Measurements from ENCODE around the gene LIN7C. TPM values are rescaled to one million over a fixed set of nuclear protein-coding genes. Genes with fewer than 3 reads are reported as not detected.
"Not testable (repeated sequence)": the region's sequence is repeated elsewhere in the genome, so short reads cannot be mapped to it uniquely, and the experiment has no call there.

LIN7C gene
- total RNA-seq, 4 donors from 2014 or later: 26.4 to 41.2 (median 34.6) TPM

DNA sequence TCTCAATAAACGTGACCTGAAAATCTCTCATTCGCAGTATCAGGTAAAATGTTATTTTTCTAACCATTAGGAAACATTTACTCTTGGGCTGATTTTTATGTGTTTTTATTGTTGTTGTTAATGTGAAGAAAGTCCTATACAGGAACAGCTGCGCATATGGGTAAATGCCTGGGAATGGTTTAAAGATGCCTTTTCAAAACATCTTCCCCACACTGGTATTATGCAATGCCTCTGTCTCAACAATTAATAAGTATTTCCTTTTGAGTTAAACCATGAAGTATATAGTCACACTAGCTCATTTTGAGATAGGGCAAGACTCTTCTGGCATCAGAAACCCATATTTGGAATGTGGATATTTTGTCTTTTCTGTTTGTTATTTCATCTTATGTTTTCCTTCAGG, 13.7 kb upstream of the LIN7C start:
- no peak for DNase-seq

DNA sequence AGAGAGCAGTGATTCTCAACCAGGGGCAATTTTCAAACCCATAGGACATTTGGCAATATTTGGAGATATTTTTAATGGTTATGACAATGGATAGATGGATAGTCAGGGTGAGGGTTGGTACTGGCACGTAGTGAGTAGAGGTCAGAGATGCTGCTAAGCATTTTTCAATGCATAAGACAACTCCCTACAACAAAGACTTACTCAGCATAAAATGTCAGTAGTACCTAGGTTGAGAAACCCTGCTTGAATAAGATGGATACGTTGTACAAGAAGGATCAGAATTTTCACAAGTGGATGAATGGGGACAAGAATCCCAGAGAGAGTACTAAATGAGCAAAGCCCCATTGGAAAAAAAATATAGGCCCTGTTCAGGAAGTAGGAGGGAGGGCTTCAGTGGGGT, 11.9 kb upstream of the LIN7C start:
- DNase-seq: no peak
- TF ChIP-seq, protein P1, sequence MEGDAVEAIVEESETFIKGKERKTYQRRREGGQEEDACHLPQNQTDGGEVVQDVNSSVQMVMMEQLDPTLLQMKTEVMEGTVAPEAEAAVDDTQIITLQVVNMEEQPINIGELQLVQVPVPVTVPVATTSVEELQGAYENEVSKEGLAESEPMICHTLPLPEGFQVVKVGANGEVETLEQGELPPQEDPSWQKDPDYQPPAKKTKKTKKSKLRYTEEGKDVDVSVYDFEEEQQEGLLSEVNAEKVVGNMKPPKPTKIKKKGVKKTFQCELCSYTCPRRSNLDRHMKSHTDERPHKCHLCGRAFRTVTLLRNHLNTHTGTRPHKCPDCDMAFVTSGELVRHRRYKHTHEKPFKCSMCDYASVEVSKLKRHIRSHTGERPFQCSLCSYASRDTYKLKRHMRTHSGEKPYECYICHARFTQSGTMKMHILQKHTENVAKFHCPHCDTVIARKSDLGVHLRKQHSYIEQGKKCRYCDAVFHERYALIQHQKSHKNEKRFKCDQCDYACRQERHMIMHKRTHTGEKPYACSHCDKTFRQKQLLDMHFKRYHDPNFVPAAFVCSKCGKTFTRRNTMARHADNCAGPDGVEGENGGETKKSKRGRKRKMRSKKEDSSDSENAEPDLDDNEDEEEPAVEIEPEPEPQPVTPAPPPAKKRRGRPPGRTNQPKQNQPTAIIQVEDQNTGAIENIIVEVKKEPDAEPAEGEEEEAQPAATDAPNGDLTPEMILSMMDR (IDR thresholded peaks at IDR 0.05): no peak
- no peak for TF ChIP-seq POLR2A (IDR thresholded peaks at IDR 0.05)
- H3K9me3 ChIP-seq: no peaks in the 10 kb centered on the region
- no peak overlapping the region for H3K27ac ChIP-seq
- H3K27me3 ChIP-seq: no peaks in the 10 kb centered on the region
- H3K4me3 ChIP-seq: no peak overlapping the region
- H3K4me1 ChIP-seq: no peaks in the 10 kb centered on the region
- no peaks in the 10 kb centered on the region for H3K36me3 ChIP-seq

More for the DNA sequence above, 13.7 kb upstream of the LIN7C start:
- H3K9me3 ChIP-seq: no peaks in the 10 kb centered on the region
- H3K4me3 ChIP-seq: no peak overlapping the region
- no peaks in the 10 kb centered on the region for H3K4me1 ChIP-seq
- H3K27me3 ChIP-seq: no peaks in the 10 kb centered on the region
- no peak for TF ChIP-seq POLR2A (IDR thresholded peaks at IDR 0.05)
- TF ChIP-seq, protein P1 (IDR thresholded peaks at IDR 0.05): no peak
- no peaks in the 10 kb centered on the region for H3K36me3 ChIP-seq
- no peak overlapping the region for H3K27ac ChIP-seq

DNA sequence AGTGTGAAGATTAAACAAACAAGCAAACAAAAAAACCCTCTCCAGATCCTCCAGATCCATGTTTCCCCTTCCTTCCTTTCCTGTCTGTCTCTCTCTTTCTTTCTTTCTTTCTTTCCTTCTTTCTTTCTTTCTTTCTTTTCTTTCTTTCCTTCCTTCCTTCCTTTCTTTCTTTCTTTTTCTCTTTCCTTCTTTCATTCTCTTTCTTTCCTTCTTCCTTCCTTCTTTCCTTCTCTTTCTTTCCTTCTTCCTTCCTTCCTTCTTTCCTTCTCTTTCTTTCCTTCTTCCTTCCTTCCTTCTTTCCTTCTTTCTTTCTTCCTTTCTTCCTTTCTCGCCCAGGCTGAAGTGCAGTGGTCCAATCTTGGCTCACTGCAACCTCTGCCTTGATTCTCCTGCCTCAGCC, 10.9 kb upstream of the LIN7C start:
- H3K27ac ChIP-seq, H3K27me3 ChIP-seq, H3K4me3 ChIP-seq, H3K36me3 ChIP-seq, DNase-seq, H3K4me1 ChIP-seq, H3K9me3 ChIP-seq: not testable (repeated sequence)

DNA sequence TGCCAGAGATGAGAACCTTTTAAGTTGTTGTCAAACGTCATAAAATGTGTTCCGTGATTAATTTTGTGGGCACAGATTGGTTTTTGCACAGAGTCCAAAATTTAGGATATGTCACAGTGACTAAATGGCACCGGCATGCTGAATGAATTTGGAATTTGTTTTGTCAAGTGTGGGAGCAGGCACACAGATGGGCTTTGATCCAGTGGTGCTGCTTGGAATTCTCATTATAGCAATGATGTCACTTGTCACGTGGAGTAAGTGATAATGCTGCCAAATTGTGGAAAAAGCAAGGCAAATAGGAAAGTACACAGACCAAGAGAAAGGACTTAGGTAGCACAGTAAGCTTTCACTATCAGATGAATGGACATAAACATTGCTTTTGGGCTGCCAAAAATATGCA, 8.0 kb upstream of the LIN7C start:
- H3K27me3 ChIP-seq: no peaks in the 10 kb centered on the region
- no peaks in the 10 kb centered on the region for H3K9me3 ChIP-seq
- no peak for DNase-seq
- no peak overlapping the region for H3K4me3 ChIP-seq
- no peak for TF ChIP-seq POLR2A (IDR thresholded peaks at IDR 0.05)
- TF ChIP-seq, protein P1 (IDR thresholded peaks at IDR 0.05): no peak
- H3K36me3 ChIP-seq: no peaks in the 10 kb centered on the region
- H3K4me1 ChIP-seq: no peaks in the 10 kb centered on the region
- no peak overlapping the region for H3K27ac ChIP-seq

DNA sequence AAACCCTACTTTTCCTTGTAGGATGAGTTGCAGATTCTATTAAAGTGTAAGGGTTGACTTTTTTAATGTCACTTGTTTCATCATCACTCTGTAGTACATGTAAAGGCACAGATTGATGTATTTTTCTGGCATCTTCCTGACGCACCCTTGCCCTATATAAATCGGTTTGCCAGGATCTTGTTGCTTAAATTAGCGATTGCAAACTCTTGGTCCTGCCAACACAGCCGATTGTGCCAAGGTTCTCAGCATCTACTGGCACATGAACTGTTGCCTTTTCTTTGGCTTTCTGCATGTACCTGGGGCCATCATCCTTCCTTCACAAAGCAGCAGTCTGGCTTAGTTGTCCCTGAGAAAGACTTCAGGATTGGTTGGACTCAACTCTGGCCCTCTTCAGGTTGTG, 7.5 kb upstream of the LIN7C start:
- H3K36me3 ChIP-seq: no peaks in the 10 kb centered on the region
- no peaks in the 10 kb centered on the region for H3K4me1 ChIP-seq
- no peak overlapping the region for H3K27ac ChIP-seq
- DNase-seq: no peak
- TF ChIP-seq, protein P1 (IDR thresholded peaks at IDR 0.05): no peak
- no peak for TF ChIP-seq POLR2A (IDR thresholded peaks at IDR 0.05)
- no peaks in the 10 kb centered on the region for H3K9me3 ChIP-seq
- no peaks in the 10 kb centered on the region for H3K27me3 ChIP-seq
- H3K4me3 ChIP-seq: no peak overlapping the region

DNA sequence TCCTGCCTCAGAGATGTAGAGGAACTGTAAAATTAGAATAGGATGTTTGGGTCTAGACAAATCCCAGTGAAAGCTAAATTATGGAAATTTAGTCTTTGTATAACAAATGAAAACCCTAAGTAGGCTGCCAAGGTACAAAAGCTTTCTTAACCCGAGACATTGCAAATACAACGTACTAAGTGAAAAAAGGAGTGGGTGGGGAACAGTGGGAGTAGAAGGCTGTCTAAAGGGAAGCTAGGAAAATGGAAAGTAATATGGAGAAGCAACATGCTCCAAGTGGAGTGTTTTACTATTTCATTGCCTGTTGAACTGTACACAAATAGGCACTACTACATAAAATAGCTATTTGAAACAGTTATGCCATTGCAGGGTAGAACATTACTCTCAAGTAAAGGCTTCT, 6.8 kb upstream of the LIN7C start:
- Histone ChIP-seq H3K4me3 (no peak overlapping the region), H3K4me1 (no peaks in the 10 kb centered on the region), H3K27ac (no peak overlapping the region), H3K27me3 (no peaks in the 10 kb centered on the region), H3K36me3 (no peaks in the 10 kb centered on the region), H3K9me3 (no peaks in the 10 kb centered on the region)
- no peak for DNase-seq
- TF ChIP-seq, protein P1 (IDR thresholded peaks at IDR 0.05): no peak
- no peak for TF ChIP-seq POLR2A (IDR thresholded peaks at IDR 0.05)
